GM19395 (cell line): ENCODE results near the gene TMIGD1.
A peak's percentile ranks its signal among the peaks of the same experiment; 100 is the strongest.

Experiments
- ATAC-seq: cut with Tn5 transposase; IDR thresholded peaks from one replicate; pipeline ENCODE4 v1.9.1; 2021; ENCODE audit warnings: mild to moderate bottlenecking, moderate library complexity; ENCODE audit not compliant: unreplicated experiment

The TMIGD1 gene

GRCh38 chr17:30332057-30332542 is 1.8 kb downstream of the TMIGD1 start:
- ATAC-seq = peak; percentile 62

GRCh38 chr17:30326809-30327208 is 7.0 kb downstream of the TMIGD1 start:
- ATAC-seq = no peak

GRCh38 chr17:30324723-30325122 is 9.1 kb downstream of the TMIGD1 start:
- no peak for ATAC-seq

GRCh38 chr17:30323895-30324319 is 9.9 kb downstream of the TMIGD1 start:
- no peak for ATAC-seq

GRCh38 chr17:30323262-30323894 is 10.5 kb downstream of the TMIGD1 start:
- ATAC-seq = no peak

- no peak for ATAC-seq
Observed at GRCh38 chr17:30321314-30321713, 12.5 kb downstream of the TMIGD1 start.

GRCh38 chr17:30318155-30318554 is 15.7 kb downstream of the TMIGD1 start:
- no peak for ATAC-seq

- no peak for ATAC-seq
Observed at GRCh38 chr17:30316736-30317135, 17.1 kb downstream of the TMIGD1 start.

GRCh38 chr17:30315106-30315505 is 18.8 kb downstream of the TMIGD1 start:
- no peak for ATAC-seq

- no peak for ATAC-seq
Observed at GRCh38 chr17:30314474-30314873, 19.4 kb downstream of the TMIGD1 start.

- ATAC-seq = no peak
Observed at GRCh38 chr17:30312226-30312625, 21.6 kb downstream of the TMIGD1 start.

- no peak for ATAC-seq
Observed at GRCh38 chr17:30310562-30310961, 23.3 kb downstream of the TMIGD1 start.

GRCh38 chr17:30309591-30309990 is 24.3 kb downstream of the TMIGD1 start:
- no peak for ATAC-seq

GRCh38 chr17:30308406-30308805 is 25.5 kb downstream of the TMIGD1 start:
- no peak for ATAC-seq

GRCh38 chr17:30304778-30305177 is 29.1 kb downstream of the TMIGD1 start:
- no peak for ATAC-seq

GRCh38 chr17:30302241-30302640 is 31.6 kb downstream of the TMIGD1 start:
- no peak for ATAC-seq

- ATAC-seq = no peak
Observed at GRCh38 chr17:30300818-30301217, 33.0 kb downstream of the TMIGD1 start.

- no peak for ATAC-seq
Observed at GRCh38 chr17:30299000-30299399, 34.9 kb downstream of the TMIGD1 start.

GRCh38 chr17:30297715-30298114 is 36.1 kb downstream of the TMIGD1 start:
- no peak for ATAC-seq

GRCh38 chr17:30296499-30297080 is 37.3 kb downstream of the TMIGD1 start:
- ATAC-seq = no peak

GRCh38 chr17:30292286-30292858 is 41.5 kb downstream of the TMIGD1 start:
- peak; percentile 33 for ATAC-seq

- ATAC-seq = peak; percentile 73
Observed at GRCh38 chr17:30291543-30292285, 42.1 kb downstream of the TMIGD1 start, which contains the start of gene BLMH. Gene BLMH, minus strand, starts transcription at chr17:30291944. Its CDS starts 125 bp downstream, at chr17:30291819.
